DND-41 (cell line): ENCODE results near the gene PTPRN2.

Experiments used
- ATAC-seq: fragments of 200-7000 bp; cut with Tn5 transposase; 3 replicates; pipeline ENCODE4 v1.9.1; 2021; ENCODE audit warnings: low read depth; ENCODE audit not compliant: insufficient read depth
- DNase-seq: peaks from one replicate; pipeline ENCODE4 v3.0.0-alpha.2; 2020
- H2AFZ ChIP-seq: 2 replicates; pipeline ENCODE4 v1.6.0; 2012; ENCODE audit warnings: low read depth, low read length
- H3K27ac ChIP-seq: 2 replicates; pipeline ENCODE4 v1.5.1; 2012; ENCODE audit warnings: low read length, inconsistent platforms
- H3K27me3 ChIP-seq: fragments of 200-600 bp; sonication (generic); 2 replicates; pipeline ENCODE4 v1.6.0; 2012; ENCODE audit warnings: low read length, mild to moderate bottlenecking, inconsistent platforms; ENCODE audit not compliant: insufficient read depth, poor library complexity
- H3K36me3 ChIP-seq: 2 replicates; pipeline ENCODE4 v1.5.1; 2012; ENCODE audit warnings: low read length, inconsistent platforms; ENCODE audit not compliant: insufficient read depth
- H3K4me1 ChIP-seq: 2 replicates; pipeline ENCODE4 v1.5.1; 2012; ENCODE audit warnings: mild to moderate bottlenecking, low read length; ENCODE audit not compliant: insufficient read depth
- H3K4me2 ChIP-seq: 2 replicates; pipeline ENCODE4 v1.6.0; 2012; ENCODE audit warnings: mild to moderate bottlenecking, moderate library complexity, low read length, inconsistent platforms; ENCODE audit not compliant: insufficient read depth
- H3K4me3 ChIP-seq, 2 experiments: fragments of 200-600 bp in 1 of 2; shearing (Covaris generic) in 1 of 2; 2 replicates each; pipeline ENCODE4 v1.5.1; 2012 to 2016; ENCODE audit warnings: inconsistent platforms in 2 of 2, low read length in 2 of 2, mild to moderate bottlenecking in 2 of 2, low read depth in 1 of 2, moderate library complexity in 1 of 2
- H3K79me2 ChIP-seq: 2 replicates; pipeline ENCODE4 v1.6.0; 2012; ENCODE audit warnings: low read length, inconsistent platforms; ENCODE audit not compliant: insufficient read depth
- H3K9ac ChIP-seq: 2 replicates; pipeline ENCODE4 v1.6.0; 2012; ENCODE audit warnings: low read depth, mild to moderate bottlenecking, inconsistent platforms, low read length, moderate library complexity
- H3K9me3 ChIP-seq: 2 replicates; pipeline ENCODE4 v1.5.1; 2012; ENCODE audit warnings: low read length, moderate library complexity, mild to moderate bottlenecking, inconsistent platforms; ENCODE audit not compliant: insufficient read depth, severe bottlenecking
- H4K20me1 ChIP-seq: 2 replicates; pipeline ENCODE4 v1.6.0; 2012; ENCODE audit warnings: low read length; ENCODE audit not compliant: insufficient read depth
- EZH2 ChIP-seq: IDR thresholded peaks from 3 replicates; pipeline ENCODE4 v1.6.1; 2012; ENCODE audit warnings: borderline replicate concordance, low read depth, mild to moderate bottlenecking, moderate library complexity, low read length, inconsistent platforms; ENCODE audit not compliant: severe bottlenecking
- TF ChIP-seq, protein P1 (sequence below): IDR thresholded peaks from 2 replicates; pipeline ENCODE4 v1.5.1; 2012; ENCODE audit warnings: borderline replicate concordance, low read length, moderate library complexity, mild to moderate bottlenecking; ENCODE audit not compliant: poor library complexity, severe bottlenecking; ENCODE audit errors: extremely low read depth

Gene PTPRN2

DNA sequence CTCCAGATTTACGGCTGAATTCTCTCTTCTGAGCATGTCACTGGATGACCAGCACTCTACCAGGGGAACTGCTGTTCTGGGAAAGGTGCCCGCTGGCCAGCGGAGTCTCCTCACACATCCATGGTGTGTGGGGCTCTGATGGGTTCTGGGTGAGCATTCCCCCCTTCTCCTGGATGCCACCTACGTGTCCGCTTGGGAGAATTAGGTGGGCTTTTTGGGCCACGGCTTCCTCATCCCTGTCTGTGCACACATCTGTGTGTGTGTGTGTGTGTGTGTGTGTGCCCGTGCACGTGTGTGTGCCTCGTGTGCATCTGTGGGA lies 1087.8 kb downstream of the PTPRN2 start:
- no peaks in the 10 kb centered on the region for H3K79me2 ChIP-seq
- no peak overlapping the region for H3K4me3 ChIP-seq
- H2AFZ ChIP-seq = no peak overlapping the region
- no peak overlapping the region for H3K27ac ChIP-seq
- no peak for TF ChIP-seq EZH2
- TF ChIP-seq, protein P1, sequence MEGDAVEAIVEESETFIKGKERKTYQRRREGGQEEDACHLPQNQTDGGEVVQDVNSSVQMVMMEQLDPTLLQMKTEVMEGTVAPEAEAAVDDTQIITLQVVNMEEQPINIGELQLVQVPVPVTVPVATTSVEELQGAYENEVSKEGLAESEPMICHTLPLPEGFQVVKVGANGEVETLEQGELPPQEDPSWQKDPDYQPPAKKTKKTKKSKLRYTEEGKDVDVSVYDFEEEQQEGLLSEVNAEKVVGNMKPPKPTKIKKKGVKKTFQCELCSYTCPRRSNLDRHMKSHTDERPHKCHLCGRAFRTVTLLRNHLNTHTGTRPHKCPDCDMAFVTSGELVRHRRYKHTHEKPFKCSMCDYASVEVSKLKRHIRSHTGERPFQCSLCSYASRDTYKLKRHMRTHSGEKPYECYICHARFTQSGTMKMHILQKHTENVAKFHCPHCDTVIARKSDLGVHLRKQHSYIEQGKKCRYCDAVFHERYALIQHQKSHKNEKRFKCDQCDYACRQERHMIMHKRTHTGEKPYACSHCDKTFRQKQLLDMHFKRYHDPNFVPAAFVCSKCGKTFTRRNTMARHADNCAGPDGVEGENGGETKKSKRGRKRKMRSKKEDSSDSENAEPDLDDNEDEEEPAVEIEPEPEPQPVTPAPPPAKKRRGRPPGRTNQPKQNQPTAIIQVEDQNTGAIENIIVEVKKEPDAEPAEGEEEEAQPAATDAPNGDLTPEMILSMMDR = no peak
- no peaks in the 10 kb centered on the region for H4K20me1 ChIP-seq
- DNase-seq (no peak), ATAC-seq (no peak)
- no peaks in the 10 kb centered on the region for H3K9me3 ChIP-seq
- H3K4me2 ChIP-seq = no peak overlapping the region
- H3K36me3 ChIP-seq = no peaks in the 10 kb centered on the region
- H3K27me3 ChIP-seq = no peaks in the 10 kb centered on the region
- peaks cover 12% of the 10 kb centered on the region for H3K4me1 ChIP-seq
- no peak overlapping the region for H3K9ac ChIP-seq

DNA sequence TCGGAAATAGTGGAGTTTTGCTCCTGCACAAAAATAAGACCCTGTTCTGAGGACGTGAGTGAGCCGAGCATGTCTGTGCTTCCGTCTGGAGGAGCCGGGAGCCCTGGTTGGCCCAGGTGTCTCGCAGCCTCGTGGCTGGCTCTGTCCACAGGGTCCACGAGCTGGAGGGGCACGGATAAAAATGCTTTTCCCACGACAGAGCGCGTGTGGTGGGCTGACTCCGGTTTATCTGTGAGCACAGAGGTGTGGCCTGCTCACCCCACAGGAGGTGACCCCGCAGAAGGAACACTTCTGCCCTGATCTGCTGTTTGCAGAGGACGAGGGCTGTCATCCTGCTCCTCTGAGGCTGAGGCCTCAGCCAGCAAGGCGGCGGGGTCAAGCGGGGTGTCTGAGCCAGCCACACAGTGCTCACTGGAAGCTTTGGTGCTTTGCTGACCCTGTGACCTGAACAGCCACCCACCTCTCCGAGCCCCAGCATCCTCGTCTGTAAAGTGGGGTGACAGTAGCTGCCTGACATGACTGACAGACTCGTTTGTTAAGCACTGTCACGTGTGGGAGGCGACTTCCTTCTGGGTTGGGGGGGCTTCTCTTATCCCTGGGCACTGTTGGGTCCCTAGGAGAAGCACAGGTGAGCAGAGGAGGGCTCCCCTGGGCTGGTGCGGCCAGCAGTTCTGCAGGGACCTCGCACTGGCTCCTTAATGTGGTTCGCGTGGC lies 1088.3 kb downstream of the PTPRN2 start:
- Histone ChIP-seq H3K27me3 (no peaks in the 10 kb centered on the region), H3K4me1 (peaks cover 12% of the 10 kb centered on the region), H3K9me3 (no peaks in the 10 kb centered on the region), H3K4me3 (no peak overlapping the region), H3K9ac (no peak overlapping the region), H2AFZ (no peak overlapping the region), H3K27ac (no peak overlapping the region), H3K4me2 (no peak overlapping the region), H3K79me2 (no peaks in the 10 kb centered on the region), H4K20me1 (no peaks in the 10 kb centered on the region), H3K36me3 (no peaks in the 10 kb centered on the region)
- TF ChIP-seq EZH2 = no peak
- TF ChIP-seq, protein P1 = no peak
- DNase-seq = no peak
- ATAC-seq = no peak

DNA sequence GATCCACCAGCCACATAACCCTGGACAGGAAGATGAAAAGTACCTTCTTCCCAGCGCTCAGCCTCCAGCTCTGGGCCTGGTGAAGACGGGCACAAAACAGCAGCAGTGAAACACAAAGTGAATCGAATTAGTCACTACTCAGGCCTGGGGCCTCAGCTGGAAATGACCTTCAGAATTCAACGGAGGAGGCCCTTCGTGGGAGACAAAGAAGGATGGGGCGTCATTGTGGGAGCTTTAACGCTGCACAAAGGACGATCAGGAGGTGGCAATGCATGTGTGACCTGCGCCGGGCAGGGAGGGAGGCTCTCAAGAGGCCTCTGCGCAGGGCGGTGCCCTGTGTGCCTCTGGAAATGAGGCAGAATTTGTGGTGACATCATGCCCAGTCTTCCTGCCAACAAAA lies 1089.0 kb downstream of the PTPRN2 start:
- Histone ChIP-seq H3K27ac (no peak overlapping the region), H3K4me1 (peaks cover 11% of the 10 kb centered on the region), H3K79me2 (no peaks in the 10 kb centered on the region), H2AFZ (no peak overlapping the region), H3K9ac (no peak overlapping the region), H3K9me3 (no peaks in the 10 kb centered on the region), H3K4me2 (no peak overlapping the region), H3K4me3 (no peak overlapping the region), H4K20me1 (no peaks in the 10 kb centered on the region), H3K27me3 (no peaks in the 10 kb centered on the region), H3K36me3 (no peaks in the 10 kb centered on the region)
- no peak for ATAC-seq
- no peak for DNase-seq
- no peak for TF ChIP-seq EZH2
- TF ChIP-seq, protein P1 = no peak
